NCI-H1092 (cell line): ENCODE data around the gene ASPDH.
"Not testable (repeated sequence)": the region's sequence is repeated elsewhere in the genome, so short reads cannot be mapped to it uniquely, and the experiment has no call there.

Experiments
- DNase-seq: peaks from one replicate; lab custom pipeline; 2025; lab: John Stamatoyannopoulos, UW

ASPDH gene

GRCh38 chr19:50547385-50548190, 33.9 kb upstream of the ASPDH start:
- DNase-seq, result no peak

GRCh38 chr19:50546527-50547221, 33.0 kb upstream of the ASPDH start:
- DNase-seq, result no peak

GRCh38 chr19:50542943-50543342, 29.2 kb upstream of the ASPDH start:
- no peak for DNase-seq

- DNase-seq, result peak; percentile 35
These were observed 24.1 kb upstream of the ASPDH start for GRCh38 chr19:50537769-50538230.

GRCh38 chr19:50537306-50537685, 23.6 kb upstream of the ASPDH start:
- DNase-seq, result no peak

GRCh38 chr19:50536662-50537305, 23.1 kb upstream of the ASPDH start:
- no peak for DNase-seq

GRCh38 chr19:50535672-50536187, 22.0 kb upstream of the ASPDH start:
- no peak for DNase-seq

- DNase-seq, result no peak
These were observed 20.8 kb upstream of the ASPDH start for GRCh38 chr19:50534478-50534877.

GRCh38 chr19:50532952-50533351, 19.2 kb upstream of the ASPDH start:
- DNase-seq, result no peak

- no peak for DNase-seq
These were observed 17.5 kb upstream of the ASPDH start for GRCh38 chr19:50531171-50531612.

GRCh38 chr19:50528052-50528451, 14.3 kb upstream of the ASPDH start:
- not testable (repeated sequence) for DNase-seq

- no peak for DNase-seq
These were observed 9.2 kb upstream of the ASPDH start for GRCh38 chr19:50522881-50523280.

GRCh38 chr19:50520822-50521465, 7.2 kb upstream of the ASPDH start:
- DNase-seq, result no peak

GRCh38 chr19:50519006-50519575, 5.4 kb upstream of the ASPDH start:
- DNase-seq, result no peak

GRCh38 chr19:50518091-50519005, 4.6 kb upstream of the ASPDH start:
- DNase-seq, result no peak

- no peak for DNase-seq
These were observed 4.0 kb upstream of the ASPDH start for GRCh38 chr19:50517704-50518075.

GRCh38 chr19:50516964-50517703, 3.4 kb upstream of the ASPDH start:
- no peak for DNase-seq

GRCh38 chr19:50516456-50516855, 2.7 kb upstream of the ASPDH start:
- no peak for DNase-seq

- DNase-seq, result no peak
These were observed 1.5 kb upstream of the ASPDH start for GRCh38 chr19:50515168-50515561.
